Stomach (tissue), 4 donors: ENCODE results near the gene ZIC1.

Experiments
- CTCF ChIP-seq, 7 experiments: fragments of 450-650 bp in 4 of 7; fragments of 200-600 bp in 3 of 7; sonication (generic) in 3 of 7; IDR thresholded peaks; one replicate each; pipeline ENCODE4 v1.5.1; 2016 to 2019; ENCODE audit warnings: antibody characterized with exemption in 7 of 7, control low read depth in 2 of 7, mild to moderate bottlenecking in 1 of 7
- EP300 ChIP-seq: sonication (generic); formaldehyde crosslinking; IDR thresholded peaks from one replicate; pipeline ENCODE4 v1.6.1; 2017; ENCODE audit warnings: antibody characterized with exemption
- POLR2A ChIP-seq, 4 donors: fragments of 450-650 bp; IDR thresholded peaks; one replicate each; pipeline ENCODE4 v1.6.1; 2016; ENCODE audit warnings: antibody characterized with exemption in 4 of 4, control low read depth in 2 of 4, mild to moderate bottlenecking in 1 of 4, moderate library complexity in 1 of 4
- POLR2AphosphoS5 ChIP-seq, 3 donors: sonication (generic); formaldehyde crosslinking; IDR thresholded peaks; one replicate each; pipeline ENCODE4 v1.6.1; 2016; ENCODE audit warnings: antibody characterized with exemption in 3 of 3

- TF ChIP-seq POLR2A (IDR thresholded peaks at IDR 0.05), result no peak
- no peak for TF ChIP-seq POLR2AphosphoS5 (IDR thresholded peaks at IDR 0.05)
- no peak for TF ChIP-seq CTCF (IDR thresholded peaks at IDR 0.05)
- TF ChIP-seq EP300, result no peak
These were observed 40.5 kb downstream of the ZIC1 start for GRCh38 chr3:147449669-147450068.
